DOHH2 (cell line): ENCODE data around the gene FNDC3B.

ENCODE experiments used
- H3F3A ChIP-seq: fragments of 200-600 bp; sonication (generic), shearing (Covaris generic); 2 replicates; pipeline ENCODE4 v1.6.0; 2016; ENCODE audit warnings: antibody characterized with exemption, mild to moderate bottlenecking; ENCODE audit not compliant: control insufficient read depth, insufficient read depth
- H3K27ac ChIP-seq: fragments of 200-600 bp; sonication (generic); 2 replicates; pipeline ENCODE4 v1.5.1; 2014; ENCODE audit warnings: low read depth, mild to moderate bottlenecking, low read length, moderate library complexity
- H3K27me3 ChIP-seq: fragments of 200-600 bp; sonication (generic); 2 replicates; pipeline ENCODE4 v1.6.1; 2014; ENCODE audit warnings: mild to moderate bottlenecking, low read length, mixed read lengths; ENCODE audit not compliant: control insufficient read depth
- H3K36me3 ChIP-seq: fragments of 200-600 bp; sonication (generic); 2 replicates; pipeline ENCODE4 v1.6.1; 2014; ENCODE audit warnings: mild to moderate bottlenecking, low read length, moderate library complexity, mixed read lengths; ENCODE audit not compliant: control insufficient read depth
- H3K4me1 ChIP-seq: fragments of 200-600 bp; sonication (generic); 2 replicates; pipeline ENCODE4 v1.6.1; 2014; ENCODE audit warnings: mild to moderate bottlenecking, low read length, mixed read lengths; ENCODE audit not compliant: control insufficient read depth
- H3K4me2 ChIP-seq: fragments of 200-600 bp; sonication (generic); 2 replicates; pipeline ENCODE4 v1.6.0; 2014; ENCODE audit warnings: mild to moderate bottlenecking, low read length, moderate library complexity
- H3K4me3 ChIP-seq: fragments of 200-600 bp; sonication (generic); 2 replicates; pipeline ENCODE4 v1.5.1; 2014; ENCODE audit warnings: mild to moderate bottlenecking, low read length, mixed read lengths
- H3K79me2 ChIP-seq: fragments of 200-600 bp; sonication (generic); 2 replicates; pipeline ENCODE4 v1.6.1; 2014; ENCODE audit warnings: mild to moderate bottlenecking, low read length, mixed read lengths; ENCODE audit not compliant: control insufficient read depth
- H3K9me2 ChIP-seq: fragments of 200-600 bp; sonication (generic); replicated peaks from 2 replicates; pipeline ENCODE4 v1.6.1; 2014; ENCODE audit warnings: mild to moderate bottlenecking, low read length, mixed read lengths; ENCODE audit not compliant: control insufficient read depth
- H3K9me3 ChIP-seq: fragments of 200-600 bp; sonication (generic); 2 replicates; pipeline ENCODE4 v1.6.1; 2014; ENCODE audit warnings: antibody characterized with exemption, low read length, mixed read lengths; ENCODE audit not compliant: control insufficient read depth, insufficient read depth
- H4K20me1 ChIP-seq: fragments of 200-600 bp; sonication (generic); 2 replicates; pipeline ENCODE4 v1.6.0; 2014; ENCODE audit warnings: low read depth, mild to moderate bottlenecking, antibody characterized with exemption, low read length, moderate library complexity; ENCODE audit not compliant: control insufficient read depth, insufficient read depth
- CTCF ChIP-seq: fragments of 200-600 bp; sonication (generic); IDR thresholded peaks from one replicate; pipeline ENCODE4 v1.5.1; 2014; ENCODE audit warnings: antibody characterized with exemption, mild to moderate bottlenecking, low read depth, low read length; ENCODE audit not compliant: poor library complexity, severe bottlenecking
- EZH2phosphoT487 ChIP-seq: fragments of 200-600 bp; sonication (generic); IDR thresholded peaks from 2 replicates; pipeline ENCODE4 v1.6.1; 2017; ENCODE audit warnings: borderline replicate concordance, mild to moderate bottlenecking, antibody characterized with exemption, low read length, moderate library complexity, mixed read lengths

The FNDC3B gene

GRCh38 chr3:172204716-172205115, 165.3 kb downstream of the FNDC3B start:
- Histone ChIP-seq H4K20me1 (no peaks in the 10 kb centered on the region), H3K4me2 (no peak overlapping the region), H3K9me3 (no peaks in the 10 kb centered on the region), H3F3A (no peaks in the 10 kb centered on the region), H3K36me3 (no peaks in the 10 kb centered on the region), H3K4me3 (no peak overlapping the region), H3K4me1 (no peaks in the 10 kb centered on the region), H3K27me3 (no peaks in the 10 kb centered on the region), H3K79me2 (no peaks in the 10 kb centered on the region), H3K27ac (no peak overlapping the region), H3K9me2 (no peaks in the 10 kb centered on the region)
- no peak for TF ChIP-seq EZH2phosphoT487
- no peak for TF ChIP-seq CTCF

- Histone ChIP-seq H3K9me3 (no peaks in the 10 kb centered on the region), H3K79me2 (no peaks in the 10 kb centered on the region), H3K9me2 (no peaks in the 10 kb centered on the region), H3K27me3 (no peaks in the 10 kb centered on the region), H3K4me2 (no peak overlapping the region), H3K27ac (no peak overlapping the region), H4K20me1 (no peaks in the 10 kb centered on the region), H3K4me1 (no peaks in the 10 kb centered on the region), H3K4me3 (no peak overlapping the region), H3K36me3 (no peaks in the 10 kb centered on the region), H3F3A (no peaks in the 10 kb centered on the region)
- no peak for TF ChIP-seq EZH2phosphoT487
- no peak for TF ChIP-seq CTCF
These were observed 169.4 kb downstream of the FNDC3B start for GRCh38 chr3:172208586-172209332.

- H3K9me2 ChIP-seq, result no peaks in the 10 kb centered on the region
- H4K20me1 ChIP-seq, result no peaks in the 10 kb centered on the region
- no peak overlapping the region for H3K4me2 ChIP-seq
- TF ChIP-seq EZH2phosphoT487, result no peak
- H3K9me3 ChIP-seq, result no peaks in the 10 kb centered on the region
- H3K4me3 ChIP-seq, result no peak overlapping the region
- H3K79me2 ChIP-seq, result no peaks in the 10 kb centered on the region
- no peak overlapping the region for H3K27ac ChIP-seq
- no peaks in the 10 kb centered on the region for H3K36me3 ChIP-seq
- H3F3A ChIP-seq, result no peaks in the 10 kb centered on the region
- H3K27me3 ChIP-seq, result no peaks in the 10 kb centered on the region
- no peaks in the 10 kb centered on the region for H3K4me1 ChIP-seq
These were observed 170.2 kb downstream of the FNDC3B start for GRCh38 chr3:172209333-172210321.

- no peak for TF ChIP-seq EZH2phosphoT487
- no peak for TF ChIP-seq CTCF
- no peaks in the 10 kb centered on the region for H3K36me3 ChIP-seq
- H3K4me1 ChIP-seq, result no peaks in the 10 kb centered on the region
- H3K27ac ChIP-seq, result no peak overlapping the region
- no peak overlapping the region for H3K4me2 ChIP-seq
- no peaks in the 10 kb centered on the region for H3F3A ChIP-seq
- H3K4me3 ChIP-seq, result no peak overlapping the region
- no peaks in the 10 kb centered on the region for H3K79me2 ChIP-seq
- no peaks in the 10 kb centered on the region for H3K9me3 ChIP-seq
- H4K20me1 ChIP-seq, result no peaks in the 10 kb centered on the region
- H3K9me2 ChIP-seq, result no peaks in the 10 kb centered on the region
- H3K27me3 ChIP-seq, result no peaks in the 10 kb centered on the region
These were observed 171.0 kb downstream of the FNDC3B start for GRCh38 chr3:172210355-172210754.
